ENCODE data around the gene SHANK1.
"Not testable (repeated sequence)": the region's sequence is repeated elsewhere in the genome, so short reads cannot be mapped to it uniquely, and the experiment has no call there.

SHANK1 gene

GRCh38 chr19:50753879-50754278 lies 34.3 kb upstream of the SHANK1 start:
- H3K4me3 ChIP-seq (ENCODE audit: control insufficient read depth, low read depth, low read length), result no peak overlapping the region
- TF ChIP-seq, protein P1, sequence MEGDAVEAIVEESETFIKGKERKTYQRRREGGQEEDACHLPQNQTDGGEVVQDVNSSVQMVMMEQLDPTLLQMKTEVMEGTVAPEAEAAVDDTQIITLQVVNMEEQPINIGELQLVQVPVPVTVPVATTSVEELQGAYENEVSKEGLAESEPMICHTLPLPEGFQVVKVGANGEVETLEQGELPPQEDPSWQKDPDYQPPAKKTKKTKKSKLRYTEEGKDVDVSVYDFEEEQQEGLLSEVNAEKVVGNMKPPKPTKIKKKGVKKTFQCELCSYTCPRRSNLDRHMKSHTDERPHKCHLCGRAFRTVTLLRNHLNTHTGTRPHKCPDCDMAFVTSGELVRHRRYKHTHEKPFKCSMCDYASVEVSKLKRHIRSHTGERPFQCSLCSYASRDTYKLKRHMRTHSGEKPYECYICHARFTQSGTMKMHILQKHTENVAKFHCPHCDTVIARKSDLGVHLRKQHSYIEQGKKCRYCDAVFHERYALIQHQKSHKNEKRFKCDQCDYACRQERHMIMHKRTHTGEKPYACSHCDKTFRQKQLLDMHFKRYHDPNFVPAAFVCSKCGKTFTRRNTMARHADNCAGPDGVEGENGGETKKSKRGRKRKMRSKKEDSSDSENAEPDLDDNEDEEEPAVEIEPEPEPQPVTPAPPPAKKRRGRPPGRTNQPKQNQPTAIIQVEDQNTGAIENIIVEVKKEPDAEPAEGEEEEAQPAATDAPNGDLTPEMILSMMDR (IDR thresholded peaks at IDR 0.05; ENCODE audit: control insufficient read depth, insufficient read depth, low read depth, low read length, missing control alignments), result no peak
- DNase-seq (ENCODE audit: low read depth), result no peak

DNA sequence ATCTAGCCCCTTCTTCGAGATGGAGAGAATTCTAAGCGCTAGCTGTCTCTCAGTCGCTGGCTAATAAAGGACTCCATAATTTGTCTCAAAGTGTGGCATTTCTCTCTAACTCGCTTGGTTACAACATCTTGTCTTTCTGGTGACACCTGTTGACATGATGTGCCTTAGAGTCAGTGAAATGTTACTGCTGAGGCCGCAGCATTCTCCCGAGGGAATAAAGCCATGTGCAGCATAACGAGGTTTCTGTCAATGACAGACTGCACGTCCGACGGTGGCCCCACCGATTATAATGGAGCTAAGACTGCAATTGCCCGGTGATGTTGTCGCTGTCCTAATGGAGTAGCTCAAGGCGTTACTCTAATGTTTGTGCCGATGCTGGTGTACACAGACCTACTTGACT lies 30.4 kb upstream of the SHANK1 start:
- no peak for DNase-seq (ENCODE audit: low read depth)
- H3K4me3 ChIP-seq (ENCODE audit: control insufficient read depth, low read depth, low read length), result no peak overlapping the region
- TF ChIP-seq, protein P1 (IDR thresholded peaks at IDR 0.05; ENCODE audit: control insufficient read depth, insufficient read depth, low read depth, low read length, missing control alignments), result no peak

GRCh38 chr19:50749490-50749889 lies 29.9 kb upstream of the SHANK1 start:
- DNase-seq (ENCODE audit: low read depth), result no peak
- H3K4me3 ChIP-seq (ENCODE audit: control insufficient read depth, low read depth, low read length), result no peak overlapping the region
- TF ChIP-seq, protein P1 (IDR thresholded peaks at IDR 0.05; ENCODE audit: control insufficient read depth, insufficient read depth, low read depth, low read length, missing control alignments), result no peak

- not testable (repeated sequence) for H3K4me3 ChIP-seq (ENCODE audit: control insufficient read depth, low read depth, low read length); DNase-seq (ENCODE audit: low read depth)
These were observed 27.5 kb upstream of the SHANK1 start for GRCh38 chr19:50747141-50747540.

GRCh38 chr19:50745221-50745620 lies 25.6 kb upstream of the SHANK1 start:
- H3K4me3 ChIP-seq (ENCODE audit: control insufficient read depth, low read depth, low read length), result no peak overlapping the region
- TF ChIP-seq, protein P1 (IDR thresholded peaks at IDR 0.05; ENCODE audit: control insufficient read depth, insufficient read depth, low read depth, low read length, missing control alignments), result no peak
- no peak for DNase-seq (ENCODE audit: low read depth)

GRCh38 chr19:50743537-50743936 lies 23.9 kb upstream of the SHANK1 start:
- no peak overlapping the region for H3K4me3 ChIP-seq (ENCODE audit: control insufficient read depth, low read depth, low read length)
- no peak for DNase-seq (ENCODE audit: low read depth)
- TF ChIP-seq, protein P1 (IDR thresholded peaks at IDR 0.05; ENCODE audit: control insufficient read depth, insufficient read depth, low read depth, low read length, missing control alignments), result no peak

- no peak overlapping the region for H3K4me3 ChIP-seq (ENCODE audit: control insufficient read depth, low read depth, low read length)
- TF ChIP-seq, protein P1 (IDR thresholded peaks at IDR 0.05; ENCODE audit: control insufficient read depth, insufficient read depth, low read depth, low read length, missing control alignments), result no peak
- no peak for DNase-seq (ENCODE audit: low read depth)
These were observed 21.8 kb upstream of the SHANK1 start for GRCh38 chr19:50741179-50741933.

Measured in AG09309 (cell line).